ENCODE measurements around the gene ANP32B. TPM values are rescaled to one million over a fixed set of nuclear protein-coding genes. Genes with fewer than 3 reads are reported as not detected.

The ANP32B gene
- total and polyA plus RNA-seq, 2 experiments from 2014 or later, result 15.4 to 64.3 TPM

- no peaks in the 10 kb centered on the region for H4K20me1 ChIP-seq (ENCODE audit: insufficient read depth, poor library complexity, severe bottlenecking)
- H3K36me3 ChIP-seq (replicated peaks; ENCODE audit: insufficient read depth, low read depth), result no peaks in the 10 kb centered on the region
- WGBS (ENCODE audit: low lambda C conversion rate, missing lambda C conversion rate), result 94% methylated on average over 8 of the region's 8 CpGs
- H3K9me2 ChIP-seq (replicated peaks; ENCODE audit: insufficient read depth), result no peaks in the 10 kb centered on the region
- TF ChIP-seq EZH2phosphoT487 (IDR thresholded peaks at IDR 0.05; ENCODE audit: low read depth, severe bottlenecking, unreplicated experiment), result no peak
- no peak for TF ChIP-seq EZH2 (IDR thresholded peaks at IDR 0.05; ENCODE audit: borderline replicate concordance)
- TF ChIP-seq CTCF (IDR thresholded peaks at IDR 0.05; ENCODE audit: poor library complexity), result no peak
- no peaks in the 10 kb centered on the region for H3K79me2 ChIP-seq
- no peak overlapping the region for H3K27ac ChIP-seq
- DNase-seq (ENCODE audit: low spot score), result no peak
- no peaks in the 10 kb centered on the region for H3K9me3 ChIP-seq (ENCODE audit: low read depth)
- no peaks in the 10 kb centered on the region for H3K27me3 ChIP-seq
- H3K4me3 ChIP-seq, result no peak overlapping the region
- no peaks in the 10 kb centered on the region for H3K4me1 ChIP-seq (ENCODE audit: insufficient read depth)
- H3K4me2 ChIP-seq, result no peak overlapping the region
- no peak overlapping the region for H2AFZ ChIP-seq
Observed at GRCh38 chr9:98020476-98021145, 37.5 kb downstream of the ANP32B start.

DNA sequence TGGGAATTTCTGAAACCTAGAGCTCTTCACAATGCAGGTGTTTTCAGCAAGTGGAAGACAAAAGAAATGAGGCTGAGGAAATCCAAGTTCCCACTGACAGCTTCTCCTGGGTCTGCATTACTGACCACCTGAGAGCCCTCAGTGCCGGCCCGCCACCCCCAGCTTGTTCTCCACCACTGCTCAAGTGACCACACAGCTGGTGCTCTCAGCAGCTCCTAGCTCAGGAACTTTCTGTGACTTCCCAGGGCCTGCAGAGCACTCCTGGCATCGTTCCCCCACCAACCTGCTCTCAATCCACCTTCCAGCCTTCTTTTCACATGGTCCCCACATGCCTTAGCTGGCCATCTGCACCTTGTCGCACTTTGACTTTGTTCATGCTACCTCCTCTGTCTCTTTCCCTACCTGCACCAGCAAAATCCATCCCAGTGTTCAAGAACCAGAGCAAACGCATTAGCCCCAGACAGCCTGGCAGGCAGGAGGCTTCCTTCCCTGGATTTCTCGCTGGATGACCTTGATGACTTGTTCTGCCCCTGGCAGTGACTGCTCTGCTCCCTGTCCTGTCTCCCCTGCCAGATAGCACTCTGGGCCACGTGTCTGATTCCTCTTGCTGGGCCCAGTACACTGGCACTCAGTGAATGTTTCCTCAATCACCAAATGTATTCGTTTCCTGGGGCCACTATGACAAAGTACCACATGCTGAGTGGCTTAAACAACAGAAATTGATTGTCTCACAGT lies 38.3 kb downstream of the ANP32B start:
- no peak for DNase-seq (ENCODE audit: low spot score)
- H4K20me1 ChIP-seq (ENCODE audit: insufficient read depth, poor library complexity, severe bottlenecking), result no peaks in the 10 kb centered on the region
- no peaks in the 10 kb centered on the region for H3K27me3 ChIP-seq
- H3K9me2 ChIP-seq (replicated peaks; ENCODE audit: insufficient read depth), result no peaks in the 10 kb centered on the region
- no peaks in the 10 kb centered on the region for H3K4me1 ChIP-seq (ENCODE audit: insufficient read depth)
- no peak overlapping the region for H2AFZ ChIP-seq
- no peaks in the 10 kb centered on the region for H3K79me2 ChIP-seq
- no peaks in the 10 kb centered on the region for H3K36me3 ChIP-seq (replicated peaks; ENCODE audit: insufficient read depth, low read depth)
- no peak overlapping the region for H3K27ac ChIP-seq
- 85% methylated on average over 8 of the region's 8 CpGs for WGBS (ENCODE audit: low lambda C conversion rate, missing lambda C conversion rate)
- no peak overlapping the region for H3K4me3 ChIP-seq
- no peak for TF ChIP-seq CTCF (IDR thresholded peaks at IDR 0.05; ENCODE audit: poor library complexity)
- TF ChIP-seq EZH2 (IDR thresholded peaks at IDR 0.05; ENCODE audit: borderline replicate concordance), result no peak
- TF ChIP-seq EZH2phosphoT487 (IDR thresholded peaks at IDR 0.05; ENCODE audit: low read depth, severe bottlenecking, unreplicated experiment), result no peak
- no peak overlapping the region for H3K4me2 ChIP-seq
- no peaks in the 10 kb centered on the region for H3K9me3 ChIP-seq (ENCODE audit: low read depth)

GRCh38 chr9:98022447-98022846 lies 39.3 kb downstream of the ANP32B start:
- no peaks in the 10 kb centered on the region for H3K4me1 ChIP-seq (ENCODE audit: insufficient read depth)
- no peak for TF ChIP-seq EZH2 (IDR thresholded peaks at IDR 0.05; ENCODE audit: borderline replicate concordance)
- no peak for TF ChIP-seq EZH2phosphoT487 (IDR thresholded peaks at IDR 0.05; ENCODE audit: low read depth, severe bottlenecking, unreplicated experiment)
- TF ChIP-seq CTCF (IDR thresholded peaks at IDR 0.05; ENCODE audit: poor library complexity), result no peak
- H3K27me3 ChIP-seq, result no peaks in the 10 kb centered on the region
- H3K36me3 ChIP-seq (replicated peaks; ENCODE audit: insufficient read depth, low read depth), result no peaks in the 10 kb centered on the region
- no peaks in the 10 kb centered on the region for H3K9me3 ChIP-seq (ENCODE audit: low read depth)
- no peak for DNase-seq (ENCODE audit: low spot score)
- no peak overlapping the region for H3K4me3 ChIP-seq
- H4K20me1 ChIP-seq (ENCODE audit: insufficient read depth, poor library complexity, severe bottlenecking), result no peaks in the 10 kb centered on the region
- H3K27ac ChIP-seq, result no peak overlapping the region
- 89% methylated on average over 8 of the region's 8 CpGs for WGBS (ENCODE audit: low lambda C conversion rate, missing lambda C conversion rate)
- no peak overlapping the region for H2AFZ ChIP-seq
- H3K79me2 ChIP-seq, result no peaks in the 10 kb centered on the region
- no peaks in the 10 kb centered on the region for H3K9me2 ChIP-seq (replicated peaks; ENCODE audit: insufficient read depth)
- H3K4me2 ChIP-seq, result no peak overlapping the region

Data from hepatocyte (in vitro differentiated cells).